Common myeloid progenitor, CD34-positive (primary cell): ENCODE measurements around the gene SNX7.
A peak's percentile ranks its signal among the peaks of the same experiment; 100 is the strongest.

ENCODE experiments used
- CTCF ChIA-PET: fragments of 350-600 bp; sonication (Branson Sonifier 250); formaldehyde crosslinking; loops from one replicate; lab custom pipeline; 2021; ENCODE audit warnings: antibody characterized with exemption; lab: Charles Lee
- POLR2A ChIA-PET: fragments of 350-600 bp; sonication (Branson Sonifier 250); formaldehyde crosslinking; loops from one replicate; lab custom pipeline; 2021; ENCODE audit warnings: antibody characterized with exemption; lab: Charles Lee
- DNase-seq, 3 donors: peaks; one replicate each; pipeline versions ENCODE4 v3.0.0 to v3.0.0-alpha.2; 2013
- H3K27ac ChIP-seq, 2 experiments: 1 replicate in 1 of 2; 2 replicates in 1 of 2; pipeline ENCODE4 v1.7.0; 2013; ENCODE audit warnings: inconsistent platforms in 2 of 2, low read length in 2 of 2, mild to moderate bottlenecking in 2 of 2, low read depth in 1 of 2, moderate library complexity in 1 of 2; ENCODE audit not compliant: severe bottlenecking in 2 of 2, insufficient read depth in 1 of 2, poor library complexity in 1 of 2
- H3K27me3 ChIP-seq, 5 experiments: replicated peaks in 2 of 5; 1 replicate in 3 of 5; 2 replicates in 2 of 5; pipeline versions ENCODE4 v1.6.1 to v1.7.0; 2013; ENCODE audit warnings: low read length in 4 of 5, mild to moderate bottlenecking in 2 of 5, moderate library complexity in 2 of 5, inconsistent platforms in 1 of 5; ENCODE audit not compliant: insufficient read depth in 5 of 5, control insufficient read depth in 4 of 5
- H3K36me3 ChIP-seq, 4 experiments: 1 replicate in 2 of 4; 2 replicates in 2 of 4; pipeline versions ENCODE4 v1.6.1 to v1.7.0; 2013; ENCODE audit warnings: low read length in 3 of 4, control low read depth in 1 of 4, mild to moderate bottlenecking in 1 of 4; ENCODE audit not compliant: control insufficient read depth in 4 of 4, insufficient read depth in 4 of 4
- H3K4me1 ChIP-seq, 4 experiments: 1 replicate in 3 of 4; 2 replicates in 1 of 4; pipeline versions ENCODE4 v1.6.1 to v1.7.1; 2013; ENCODE audit warnings: low read length in 3 of 4, mild to moderate bottlenecking in 3 of 4, control low read depth in 1 of 4, inconsistent platforms in 1 of 4, moderate library complexity in 1 of 4; ENCODE audit not compliant: control insufficient read depth in 4 of 4, insufficient read depth in 4 of 4; ENCODE audit errors: control extremely low read depth in 1 of 4
- H3K4me3 ChIP-seq, 7 experiments: 1 replicate in 4 of 7; 2 replicates in 3 of 7; pipeline versions ENCODE4 v1.5.1 to v1.7.0; 2013; ENCODE audit warnings: mild to moderate bottlenecking in 7 of 7, low read length in 6 of 7, moderate library complexity in 6 of 7, inconsistent platforms in 2 of 7, low read depth in 2 of 7, control low read depth in 1 of 7; ENCODE audit not compliant: insufficient read depth in 4 of 7, control insufficient read depth in 1 of 7; ENCODE audit errors: extremely low read depth in 1 of 7
- H3K9me3 ChIP-seq, 5 experiments: 1 replicate in 4 of 5; 2 replicates in 1 of 5; pipeline versions ENCODE4 v1.6.1 to v1.7.1; 2013; ENCODE audit warnings: low read length in 4 of 5, mild to moderate bottlenecking in 2 of 5, inconsistent platforms in 1 of 5, low read depth in 1 of 5, moderate library complexity in 1 of 5; ENCODE audit not compliant: control insufficient read depth in 4 of 5, insufficient read depth in 2 of 5; ENCODE audit errors: control extremely low read depth in 1 of 5
- WGBS: methylation state at CpG from one replicate; pipeline ENCODE4 v1.1.5; 2013; ENCODE audit not compliant: insufficient coverage; 5-methylcytosine and 5-hydroxymethylcytosine counted together

SNX7 gene

GRCh38 chr1:98696077-98696476 lies 34.6 kb downstream of the SNX7 start:
- Histone ChIP-seq H3K4me1 (no peaks in the 10 kb centered on the region), H3K4me3 (no peak overlapping the region), H3K36me3 (no peaks in the 10 kb centered on the region), H3K27ac (no peak overlapping the region), H3K27me3 (no peaks in the 10 kb centered on the region), H3K9me3 (no peaks in the 10 kb centered on the region)
- no peak for DNase-seq
- ChIA-PET POLR2A (no interaction called here), CTCF (no interaction called here)
- no CpG with 5 or more reads among the region's 4 CpGs for WGBS

- Histone ChIP-seq H3K27ac (no peak overlapping the region), H3K27me3 (no peaks in the 10 kb centered on the region), H3K4me1 (no peaks in the 10 kb centered on the region), H3K36me3 (no peaks in the 10 kb centered on the region), H3K9me3 (no peaks in the 10 kb centered on the region), H3K4me3 (no peak overlapping the region)
- CTCF ChIA-PET, result no interaction called here
- POLR2A ChIA-PET, result no interaction called here
- no peak for DNase-seq
- no CpG with 5 or more reads among the region's 1 CpG for WGBS
These were observed 36.3 kb downstream of the SNX7 start for GRCh38 chr1:98697781-98698180.

DNA sequence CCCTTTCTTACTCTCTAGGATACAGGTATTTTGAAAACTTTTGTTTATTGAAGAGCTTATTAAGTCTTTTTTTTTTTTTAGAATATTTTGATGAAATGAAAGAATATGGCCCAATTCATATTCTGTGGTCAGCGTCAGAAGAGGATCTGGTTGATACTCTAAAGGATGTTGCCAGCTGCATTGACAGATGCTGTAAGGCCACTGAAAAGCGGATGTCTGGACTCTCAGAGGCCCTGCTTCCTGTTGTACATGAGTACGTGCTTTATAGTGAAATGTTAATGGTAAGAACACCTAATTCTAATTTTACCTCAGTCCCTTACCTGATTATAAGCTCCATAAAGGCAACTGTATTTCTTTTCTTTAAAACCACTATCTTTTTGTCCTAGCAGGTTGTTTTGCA lies 37.1 kb downstream of the SNX7 start:
- peak in 1 of 3 donors; percentile 2 for DNase-seq
- Histone ChIP-seq H3K36me3 (no peaks in the 10 kb centered on the region), H3K27ac (no peak overlapping the region), H3K4me3 (no peak overlapping the region), H3K27me3 (no peaks in the 10 kb centered on the region), H3K4me1 (no peaks in the 10 kb centered on the region), H3K9me3 (no peaks in the 10 kb centered on the region)
- ChIA-PET POLR2A (no interaction called here), CTCF (no interaction called here)
- WGBS, result no CpG with 5 or more reads among the region's 3 CpGs

DNA sequence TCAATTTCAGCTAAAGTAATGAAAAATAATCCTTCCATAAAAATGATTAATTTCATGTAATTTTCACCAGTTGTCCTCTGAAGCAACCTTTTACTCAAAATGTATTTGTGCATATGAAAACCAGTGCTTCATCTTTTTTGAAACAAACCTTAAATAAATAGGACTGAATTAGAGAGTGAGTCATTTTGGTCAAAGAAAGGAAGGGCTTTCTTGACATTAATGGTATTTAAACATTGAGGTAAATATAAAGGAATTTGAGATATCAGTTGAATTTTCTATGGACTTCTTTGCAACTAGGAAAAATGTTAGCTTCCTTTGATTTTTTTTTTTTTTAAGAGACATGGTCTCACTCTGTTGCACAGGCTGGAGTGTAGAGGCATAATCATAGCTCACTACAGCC lies 38.7 kb downstream of the SNX7 start:
- no peak overlapping the region for H3K4me3 ChIP-seq
- H3K27me3 ChIP-seq, result no peaks in the 10 kb centered on the region
- H3K36me3 ChIP-seq, result no peaks in the 10 kb centered on the region
- no peak for DNase-seq
- POLR2A ChIA-PET, result no interaction called here
- no peak overlapping the region for H3K27ac ChIP-seq
- H3K9me3 ChIP-seq, result no peaks in the 10 kb centered on the region
- H3K4me1 ChIP-seq, result no peaks in the 10 kb centered on the region
- CTCF ChIA-PET, result no interaction called here

DNA sequence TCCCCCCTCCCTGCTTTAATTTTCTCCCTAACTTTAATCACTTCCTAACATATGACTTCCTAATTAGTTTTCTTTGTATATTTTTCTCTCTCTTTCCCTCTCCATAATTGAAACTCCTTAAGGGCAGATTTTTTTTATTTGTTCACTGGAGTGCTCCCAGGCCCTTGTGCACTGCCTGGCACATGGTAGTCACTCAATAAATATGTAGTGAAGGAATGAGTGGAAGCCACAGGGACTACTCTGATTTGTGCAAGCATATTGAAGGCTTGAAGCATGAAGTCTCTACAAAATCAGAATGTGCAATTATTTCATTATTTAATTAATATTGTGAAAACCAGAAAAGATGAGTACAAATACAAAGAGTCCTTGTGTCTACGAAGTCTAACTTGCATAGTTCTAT lies 41.5 kb downstream of the SNX7 start:
- Histone ChIP-seq H3K4me3 (no peak overlapping the region), H3K27ac (no peak overlapping the region), H3K27me3 (no peaks in the 10 kb centered on the region), H3K4me1 (no peaks in the 10 kb centered on the region), H3K36me3 (no peaks in the 10 kb centered on the region), H3K9me3 (no peaks in the 10 kb centered on the region)
- ChIA-PET CTCF (no interaction called here), POLR2A (no interaction called here)
- DNase-seq, result no peak
- WGBS, result no CpG with 5 or more reads among the region's 1 CpG

GRCh38 chr1:98704474-98704873 lies 43.0 kb downstream of the SNX7 start:
- CTCF ChIA-PET, result no interaction called here
- H3K27me3 ChIP-seq, result no peaks in the 10 kb centered on the region
- POLR2A ChIA-PET, result no interaction called here
- no peak overlapping the region for H3K4me3 ChIP-seq
- H3K36me3 ChIP-seq, result no peaks in the 10 kb centered on the region
- no peak overlapping the region for H3K27ac ChIP-seq
- no peak for DNase-seq
- no peaks in the 10 kb centered on the region for H3K9me3 ChIP-seq
- no peaks in the 10 kb centered on the region for H3K4me1 ChIP-seq
- 93% methylated on average over 3 of the region's 4 CpGs for WGBS

- Histone ChIP-seq H3K4me1 (no peaks in the 10 kb centered on the region), H3K9me3 (no peaks in the 10 kb centered on the region), H3K27me3 (no peaks in the 10 kb centered on the region), H3K4me3 (no peak overlapping the region), H3K27ac (no peak overlapping the region), H3K36me3 (no peaks in the 10 kb centered on the region)
- CTCF ChIA-PET, result no interaction called here
- POLR2A ChIA-PET, result no interaction called here
- no peak for DNase-seq
- WGBS, result 100% methylated on average over 1 of the region's 1 CpG
These were observed 43.5 kb downstream of the SNX7 start for GRCh38 chr1:98704971-98705370.
